WTC11 (cell line): ENCODE results near the gene CLDN20.

ENCODE experiments used
- ATF1 ChIP-seq: sonication (generic); formaldehyde crosslinking; IDR thresholded peaks from 2 replicates; pipeline ENCODE4 v1.8.1; 2023; ENCODE audit warnings: mild to moderate bottlenecking, moderate library complexity, missing genetic modification reagents
- CTCF ChIP-seq: fragments of 200-600 bp; IDR thresholded peaks from 2 replicates; pipeline ENCODE4 v1.8.0; 2022; ENCODE audit warnings: antibody characterized with exemption
- MAX ChIP-seq: sonication (generic); formaldehyde crosslinking; IDR thresholded peaks from 2 replicates; pipeline ENCODE4 v1.8.0; 2022; ENCODE audit warnings: mild to moderate bottlenecking, missing genetic modification reagents
- PRRX2 ChIP-seq: fragments of 250-450 bp; sonication (Bioruptor Pico); IDR thresholded peaks from 2 replicates; pipeline ENCODE4 v1.8.0; 2021; ENCODE audit warnings: mild to moderate bottlenecking
- ZNF121 ChIP-seq: sonication (generic); formaldehyde crosslinking; IDR thresholded peaks from 2 replicates; pipeline ENCODE4 v1.8.0; 2023; ENCODE audit warnings: missing genetic modification reagents

DNA sequence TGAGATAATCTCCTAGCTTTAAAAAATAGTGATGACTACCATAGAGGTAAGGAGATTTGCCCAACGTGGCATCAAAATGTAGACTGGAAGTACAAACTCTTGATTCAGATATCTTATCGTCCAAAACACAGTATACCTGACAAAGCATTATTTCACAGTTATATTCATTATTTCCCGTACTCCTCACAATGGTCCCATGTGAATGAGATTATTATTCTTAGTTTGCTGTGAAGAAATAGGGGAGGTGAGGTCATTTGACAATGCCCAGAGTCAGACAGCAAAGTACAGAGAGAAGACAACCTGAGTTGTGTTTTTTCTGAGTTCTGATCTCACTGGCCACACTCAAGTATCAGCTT, 51.7 kb downstream of the CLDN20 start:
- no peak for TF ChIP-seq CTCF
- no peak for TF ChIP-seq MAX (CRISPR knock-in tag)
- no peak for TF ChIP-seq PRRX2 (CRISPR knock-in tag)
- no peak for TF ChIP-seq ZNF121 (CRISPR knock-in tag)
- TF ChIP-seq ATF1, result no peak
